ENCODE measurements around the gene MON2. TPM values are rescaled to one million over a fixed set of nuclear protein-coding genes. Genes with fewer than 3 reads are reported as not detected.
"Not testable (repeated sequence)": the region's sequence is repeated elsewhere in the genome, so short reads cannot be mapped to it uniquely, and the experiment has no call there.

Gene MON2
- total and polyA plus RNA-seq, 2 of the 8 experiments (the other 6 are each of a cell fraction or from before 2014, with no cell fraction given), result 3.8 to 21.8 TPM

DNA sequence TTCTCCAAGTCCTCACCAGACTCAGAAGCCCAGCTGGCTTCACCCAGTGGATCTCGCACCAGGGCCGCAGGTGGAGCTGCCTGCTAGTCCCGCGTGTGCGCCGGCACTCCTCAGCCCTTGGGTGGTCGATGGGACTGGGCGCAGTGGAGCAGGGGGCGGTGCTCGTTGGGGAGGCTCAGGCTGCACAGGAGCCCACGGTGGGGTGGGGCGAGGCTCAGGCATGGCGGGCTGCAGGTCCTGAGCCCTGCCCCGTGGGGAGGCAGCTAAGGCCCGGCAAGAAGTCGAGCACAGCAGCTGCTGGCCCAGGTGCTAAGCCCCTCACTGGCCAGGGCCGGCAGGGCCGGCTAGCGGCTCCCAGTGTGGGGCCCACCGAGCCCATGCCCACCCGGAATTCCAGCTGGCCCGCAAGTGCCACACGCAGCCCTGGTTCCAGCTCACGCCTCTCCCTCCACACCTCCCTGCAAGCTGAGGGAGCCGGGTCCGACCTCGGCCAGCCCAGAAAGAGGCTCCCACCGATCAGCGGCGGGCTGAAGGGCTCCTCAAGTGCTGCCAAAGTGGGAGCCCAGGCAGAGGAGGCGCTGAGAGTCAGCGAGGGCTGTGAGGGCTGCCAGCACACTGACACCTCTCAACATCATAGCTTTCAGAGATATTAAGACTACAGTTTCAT is 5.3 kb upstream of the MON2 start:
- H3K9me3 ChIP-seq (ENCODE audit: insufficient read depth in 2 of 2, low read depth in 1 of 2, low read length in 1 of 2); H3K4me1 ChIP-seq (replicated peaks in 1 of 4; ENCODE audit: control insufficient read depth in 3 of 4, insufficient read depth in 4 of 4, low read length in 3 of 4); DNase-seq (ENCODE audit: low read depth in 1 of 2, low spot score in 2 of 2); H3K79me2 ChIP-seq (ENCODE audit: control insufficient read depth in 1 of 2, insufficient read depth in 2 of 2, low read length in 2 of 2); H3K23me2 ChIP-seq (ENCODE audit: low read depth, low read length); H2BK12ac ChIP-seq (ENCODE audit: low read depth, low read length); H3K18ac ChIP-seq (ENCODE audit: extremely low read depth, low read length); FAIRE-seq; H2BK5ac ChIP-seq (ENCODE audit: low read depth, low read length); H3K27me3 ChIP-seq (replicated peaks in 1 of 4; ENCODE audit: control insufficient read depth in 3 of 4, extremely low read depth in 1 of 4, insufficient read depth in 3 of 4, low read length in 3 of 4); H3K4me2 ChIP-seq (ENCODE audit: insufficient read depth in 1 of 2, low read depth in 2 of 2, low read length in 2 of 2); H4K5ac ChIP-seq (ENCODE audit: insufficient read length, low read depth, low read length); H3K9ac ChIP-seq (replicated peaks in 1 of 4; ENCODE audit: extremely low read depth in 1 of 4, low read depth in 3 of 4, low read length in 3 of 4); H3K4me3 ChIP-seq (ENCODE audit: extremely low read depth in 1 of 4, insufficient read depth in 2 of 4, low read depth in 3 of 4, low read length in 4 of 4); H3K4ac ChIP-seq (replicated peaks; ENCODE audit: insufficient read length, low read depth, low read length); POLR2A ChIA-PET (ENCODE audit: partially characterized antibody); H2BK15ac ChIP-seq (ENCODE audit: low read length); H4K91ac ChIP-seq (replicated peaks; ENCODE audit: insufficient read length, low read length); H3K56ac ChIP-seq (replicated peaks; ENCODE audit: insufficient read length, low read depth, low read length); H2AK5ac ChIP-seq (ENCODE audit: low read depth, low read length); H3K14ac ChIP-seq (ENCODE audit: insufficient read length); H2BK120ac ChIP-seq (replicated peaks; ENCODE audit: low read depth, low read length); H3K27ac ChIP-seq (ENCODE audit: low read depth, low read length); H3K23ac ChIP-seq (ENCODE audit: insufficient read length); H4K20me1 ChIP-seq (replicated peaks in 1 of 2; ENCODE audit: control insufficient read depth in 1 of 2, insufficient read depth in 2 of 2, low read length in 2 of 2); H3K79me1 ChIP-seq (ENCODE audit: low read depth, low read length); H4K8ac ChIP-seq (ENCODE audit: extremely low read depth, insufficient read depth, low read length); H2AFZ ChIP-seq (ENCODE audit: low read length); H2BK20ac ChIP-seq (ENCODE audit: low read length); H3K36me3 ChIP-seq (ENCODE audit: control insufficient read depth in 2 of 4, insufficient read depth in 4 of 4, low read length in 3 of 4): not testable (repeated sequence)
- CTCF ChIA-PET (ENCODE audit: partially characterized antibody), result interaction anchor here (0.9 to 2.7 kb wide), 4 partner anchors 24 to 333 kb away, joined by 3 to 15 read pairs (median 7); no protein-coding TSS in a partner anchor
- WGBS, 2 experiments (ENCODE audit: extremely low coverage in 1 of 2, insufficient coverage in 1 of 2, insufficient read length in 1 of 2, insufficient replicate concordance in 2 of 2, low coverage in 1 of 2, low lambda C conversion rate in 2 of 2, missing lambda C conversion rate in 1 of 2), result 90% methylated on average over 15 of the region's 32 CpGs; no CpG with 5 or more reads in 1 of the 2 experiments

DNA sequence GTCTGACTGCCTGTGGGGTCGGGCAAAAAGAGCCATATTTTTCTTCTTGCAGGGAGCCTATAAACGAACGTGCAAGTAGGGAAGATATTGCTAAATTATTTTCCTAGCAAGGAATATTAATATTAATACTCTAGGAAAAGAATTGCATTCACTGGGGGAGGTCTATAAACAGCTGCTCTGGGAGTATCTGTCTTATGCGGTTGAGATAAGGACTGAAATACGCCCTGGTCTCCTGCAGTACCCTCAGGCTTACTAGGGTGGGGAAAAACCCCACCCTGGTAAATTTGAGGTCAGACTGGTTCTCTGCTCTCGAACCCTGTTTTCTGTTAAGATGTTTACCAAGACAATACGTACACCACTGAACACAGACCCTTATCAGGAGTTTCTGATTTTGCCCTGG is 3.4 kb upstream of the MON2 start:
- peaks cover 0 to 13% of the 10 kb centered on the region in 2 experiments; a peak in 2 of 4 replicates for H3K79me2 ChIP-seq (ENCODE audit: control insufficient read depth in 1 of 2, insufficient read depth in 2 of 2, low read length in 2 of 2)
- H3K27ac ChIP-seq (ENCODE audit: low read depth, low read length); DNase-seq (ENCODE audit: low read depth in 1 of 2, low spot score in 2 of 2); H3K23me2 ChIP-seq (ENCODE audit: low read depth, low read length); H2BK12ac ChIP-seq (ENCODE audit: low read depth, low read length); H3K36me3 ChIP-seq (ENCODE audit: control insufficient read depth in 2 of 4, insufficient read depth in 4 of 4, low read length in 3 of 4); H4K91ac ChIP-seq (replicated peaks; ENCODE audit: insufficient read length, low read length); H2BK5ac ChIP-seq (ENCODE audit: low read depth, low read length); CTCF ChIA-PET (ENCODE audit: partially characterized antibody); H3K9me3 ChIP-seq (ENCODE audit: insufficient read depth in 2 of 2, low read depth in 1 of 2, low read length in 1 of 2); H3K4me1 ChIP-seq (replicated peaks in 1 of 4; ENCODE audit: control insufficient read depth in 3 of 4, insufficient read depth in 4 of 4, low read length in 3 of 4); H2BK15ac ChIP-seq (ENCODE audit: low read length); H3K4me2 ChIP-seq (ENCODE audit: insufficient read depth in 1 of 2, low read depth in 2 of 2, low read length in 2 of 2); H4K8ac ChIP-seq (ENCODE audit: extremely low read depth, insufficient read depth, low read length); H3K9ac ChIP-seq (replicated peaks in 1 of 4; ENCODE audit: extremely low read depth in 1 of 4, low read depth in 3 of 4, low read length in 3 of 4); H3K56ac ChIP-seq (replicated peaks; ENCODE audit: insufficient read length, low read depth, low read length); H3K4me3 ChIP-seq (ENCODE audit: extremely low read depth in 1 of 4, insufficient read depth in 2 of 4, low read depth in 3 of 4, low read length in 4 of 4); H2AFZ ChIP-seq (ENCODE audit: low read length); H2BK20ac ChIP-seq (ENCODE audit: low read length); POLR2A ChIA-PET (ENCODE audit: partially characterized antibody); H2BK120ac ChIP-seq (replicated peaks; ENCODE audit: low read depth, low read length); H4K5ac ChIP-seq (ENCODE audit: insufficient read length, low read depth, low read length); H3K14ac ChIP-seq (ENCODE audit: insufficient read length); H3K79me1 ChIP-seq (ENCODE audit: low read depth, low read length); H3K4ac ChIP-seq (replicated peaks; ENCODE audit: insufficient read length, low read depth, low read length); H3K27me3 ChIP-seq (replicated peaks in 1 of 4; ENCODE audit: control insufficient read depth in 3 of 4, extremely low read depth in 1 of 4, insufficient read depth in 3 of 4, low read length in 3 of 4); H3K18ac ChIP-seq (ENCODE audit: extremely low read depth, low read length); H2AK5ac ChIP-seq (ENCODE audit: low read depth, low read length); H4K20me1 ChIP-seq (replicated peaks in 1 of 2; ENCODE audit: control insufficient read depth in 1 of 2, insufficient read depth in 2 of 2, low read length in 2 of 2); H3K23ac ChIP-seq (ENCODE audit: insufficient read length); FAIRE-seq: not testable (repeated sequence)
- 88% methylated on average over 7 of the region's 7 CpGs; no CpG with 5 or more reads in 1 of the 2 experiments for WGBS, 2 experiments (ENCODE audit: extremely low coverage in 1 of 2, insufficient coverage in 1 of 2, insufficient read length in 1 of 2, insufficient replicate concordance in 2 of 2, low coverage in 1 of 2, low lambda C conversion rate in 2 of 2, missing lambda C conversion rate in 1 of 2)
